ENCODE measurements around the gene OTOP1. TPM values are rescaled to one million over a fixed set of nuclear protein-coding genes. Genes with fewer than 3 reads are reported as not detected.
"Not testable (repeated sequence)": the region's sequence is repeated elsewhere in the genome, so short reads cannot be mapped to it uniquely, and the experiment has no call there.

Gene OTOP1
- total RNA-seq, 1 donor from 2014 or later, result not detected

DNA sequence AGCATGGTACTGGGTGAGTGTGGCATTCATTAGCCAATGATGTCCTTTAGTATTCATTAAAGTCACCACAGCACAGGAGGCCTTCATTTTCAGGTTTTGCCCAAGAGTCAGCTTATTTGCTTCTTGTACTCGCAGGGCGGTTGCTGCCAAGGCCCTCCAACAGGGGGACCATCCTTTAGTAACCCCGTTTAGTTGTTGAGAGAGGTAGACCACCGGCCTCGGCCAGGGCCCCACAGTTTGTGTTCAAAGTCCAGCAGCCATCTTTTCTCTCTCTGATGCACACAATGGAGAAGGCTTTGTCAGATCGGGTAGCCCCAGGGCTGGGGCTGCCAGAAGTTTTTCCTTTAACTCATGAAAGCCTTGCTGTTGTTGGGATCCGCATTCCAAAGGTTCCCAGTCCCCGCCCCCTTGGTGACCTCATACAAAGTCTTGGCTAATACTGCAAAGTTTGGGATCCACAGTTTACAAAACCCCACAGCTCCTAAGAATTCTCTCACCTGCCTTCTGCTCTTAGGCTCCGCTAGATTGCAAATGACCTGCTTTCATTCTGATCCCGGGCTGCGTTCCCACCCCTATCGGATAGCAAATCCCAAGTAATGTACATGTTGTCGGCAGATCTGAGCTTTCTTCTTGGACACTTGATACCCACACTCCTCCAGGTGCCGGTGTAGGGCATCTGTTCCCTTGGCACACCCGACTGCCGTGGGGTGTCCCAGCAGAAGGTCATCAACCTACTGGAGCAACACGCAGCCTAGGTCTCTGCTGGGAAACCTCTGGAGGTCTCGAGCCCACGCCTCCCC, 58.5 kb downstream of the OTOP1 start:
- DNase-seq (ENCODE audit: low spot score); intact Hi-C loops (cut with DNase I); ATAC-seq: not testable (repeated sequence)

DNA sequence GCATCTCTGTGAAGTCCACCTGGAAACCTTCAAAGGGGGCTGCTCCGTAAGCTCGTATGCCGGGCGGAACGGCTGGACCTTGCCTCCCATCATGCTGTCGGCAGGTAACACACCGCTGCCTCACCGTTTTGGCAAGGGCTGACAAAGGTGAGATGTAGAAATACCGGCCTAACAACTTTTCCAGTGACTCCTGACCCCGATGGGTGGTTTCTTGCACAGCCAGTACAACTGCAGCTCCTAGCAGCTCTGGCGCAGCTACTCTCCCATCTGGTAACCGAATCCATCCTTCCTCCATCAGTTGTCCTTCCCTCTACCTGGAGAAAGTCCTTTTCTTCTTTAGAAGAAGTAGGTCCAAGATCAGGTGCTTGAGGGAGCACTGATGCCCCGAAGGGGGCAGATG, 59.7 kb downstream of the OTOP1 start:
- DNase-seq (ENCODE audit: low spot score); intact Hi-C loops (cut with DNase I); ATAC-seq: not testable (repeated sequence)

- ATAC-seq; intact Hi-C loops (cut with DNase I); DNase-seq (ENCODE audit: low spot score): not testable (repeated sequence)
These were observed 60.9 kb downstream of the OTOP1 start for GRCh38 chr4:4165701-4166392.

DNA sequence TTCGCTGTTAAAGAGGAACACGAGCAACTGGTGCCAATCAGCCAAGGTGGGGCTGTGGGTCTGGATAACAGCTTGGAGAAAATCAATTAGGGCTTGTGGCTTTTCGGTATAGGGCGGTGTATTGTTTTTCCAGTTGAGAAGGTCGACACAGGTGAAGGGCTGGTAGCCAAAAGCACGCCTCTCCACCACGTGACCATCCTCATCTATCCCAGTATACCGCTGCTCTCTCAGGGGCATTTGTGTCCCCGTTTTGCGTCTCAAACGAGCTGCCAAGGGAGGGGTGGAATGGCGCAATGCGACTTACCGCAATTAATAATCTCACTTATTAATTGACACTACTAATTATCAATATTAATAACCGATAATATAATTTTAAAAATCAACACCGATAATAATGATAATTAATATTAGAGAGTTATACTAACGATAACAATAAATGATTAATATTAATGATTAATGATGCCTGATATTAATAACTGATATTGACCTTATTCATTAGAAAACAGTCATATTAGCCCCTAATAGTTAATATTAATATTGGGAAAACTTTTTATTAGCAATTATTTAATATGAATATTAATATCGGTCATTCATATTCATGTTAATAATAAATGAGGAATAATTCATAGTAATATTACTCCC, 62.1 kb downstream of the OTOP1 start:
- ATAC-seq; intact Hi-C loops (cut with DNase I); DNase-seq (ENCODE audit: low spot score): not testable (repeated sequence)

DNA sequence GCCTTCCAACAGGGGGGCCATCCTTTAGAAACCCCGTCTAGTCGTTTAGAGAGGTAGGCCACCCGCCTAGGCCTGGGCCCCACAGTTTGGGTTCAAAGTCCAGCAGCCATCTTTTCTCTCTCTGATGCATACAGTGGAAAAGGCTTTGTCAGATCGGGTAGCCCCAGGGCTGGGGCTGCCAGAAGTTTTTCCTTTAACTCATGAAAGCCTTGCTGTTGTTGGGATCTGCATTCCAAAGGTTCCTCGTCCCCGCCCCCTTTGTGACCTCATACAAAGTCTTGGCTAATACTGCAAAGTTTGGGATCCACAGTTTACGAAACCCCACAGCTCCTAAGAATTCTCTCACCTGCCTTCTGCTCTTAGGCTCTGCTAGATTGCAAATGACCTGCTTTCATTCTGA, 64.5 kb downstream of the OTOP1 start:
- intact Hi-C loops (cut with DNase I); DNase-seq (ENCODE audit: low spot score); ATAC-seq: not testable (repeated sequence)

- DNase-seq (ENCODE audit: low spot score); ATAC-seq; intact Hi-C loops (cut with DNase I): not testable (repeated sequence)
These were observed 65.6 kb downstream of the OTOP1 start for GRCh38 chr4:4160956-4161665.

DNA sequence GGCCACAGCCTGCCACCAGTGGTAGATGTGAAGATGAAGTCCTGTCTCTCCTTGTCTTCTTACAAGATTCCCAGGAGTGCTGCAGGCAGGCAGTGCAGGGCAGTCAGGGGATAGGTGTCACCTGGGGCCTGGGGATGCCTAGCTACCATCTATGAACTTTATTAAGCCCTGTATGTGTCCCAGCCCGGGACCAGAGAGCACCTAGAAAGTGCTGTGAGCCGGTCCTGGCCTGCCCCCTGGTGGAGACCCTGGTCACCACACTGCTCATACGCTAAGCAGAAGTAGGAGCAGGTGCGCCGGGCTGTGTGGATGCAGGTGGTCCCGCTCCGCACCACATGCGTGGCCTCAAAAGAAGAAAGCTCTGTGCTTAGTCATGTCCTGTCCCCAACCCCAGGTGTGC, 81.1 kb downstream of the OTOP1 start:
- not testable (repeated sequence) for ATAC-seq

DNA sequence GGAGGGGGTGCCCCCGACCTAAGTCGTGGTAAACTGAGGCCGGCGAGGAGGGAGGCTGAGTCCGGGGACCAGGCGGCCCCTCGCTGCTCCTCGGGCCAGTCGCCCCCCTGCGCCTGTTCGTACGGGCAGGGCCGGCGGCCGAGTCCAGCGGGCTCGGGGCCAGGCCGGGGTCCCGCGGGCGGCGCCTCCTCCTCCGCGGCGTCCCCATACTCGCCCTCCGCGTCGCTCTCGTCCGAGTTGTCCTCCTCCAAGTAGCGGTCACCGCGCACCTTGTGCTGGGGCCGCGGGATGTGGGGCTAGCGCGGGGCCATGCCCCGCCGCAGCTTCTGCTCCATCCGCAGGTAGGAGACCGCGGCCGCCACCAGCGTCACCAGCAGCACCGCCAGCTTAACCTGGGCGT, 83.4 kb downstream of the OTOP1 start:
- DNase-seq (ENCODE audit: low spot score); intact Hi-C loops (cut with DNase I); ATAC-seq: not testable (repeated sequence)

More for the DNA sequence above, 81.1 kb downstream of the OTOP1 start:
- intact Hi-C loops (cut with DNase I); DNase-seq (ENCODE audit: low spot score): not testable (repeated sequence)

DNA sequence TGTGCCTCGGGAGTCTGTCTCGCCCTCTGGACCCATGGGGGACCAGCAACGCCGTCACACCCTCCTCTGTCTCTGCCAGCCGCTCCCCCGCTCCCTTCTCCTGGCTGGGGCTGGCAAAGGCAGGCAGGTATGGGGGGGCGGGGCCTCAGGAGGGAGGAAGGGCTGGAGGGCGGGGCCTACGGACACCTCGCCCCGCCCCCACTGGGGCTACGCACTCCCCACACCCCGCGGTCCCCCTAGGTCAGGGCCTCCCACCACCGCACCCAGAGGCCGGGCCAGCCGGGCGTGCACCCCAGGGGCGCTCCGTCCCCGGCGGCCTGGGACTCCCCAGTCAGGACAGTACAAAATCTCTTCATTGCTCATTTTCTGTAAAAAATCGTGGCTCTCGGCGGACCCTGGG, 84.0 kb downstream of the OTOP1 start:
- intact Hi-C loops (cut with DNase I); ATAC-seq; DNase-seq (ENCODE audit: low spot score): not testable (repeated sequence)

GRCh38 chr4:4141186-4141585, 85.5 kb downstream of the OTOP1 start:
- intact Hi-C loops (cut with DNase I); DNase-seq (ENCODE audit: low spot score); ATAC-seq: not testable (repeated sequence)

Other genes starting within 250 kb of the OTOP1 start
- 21.1 TPM for gene TMEM128, start 21.3 kb upstream of the OTOP1 start, total RNA-seq
- gene LYAR, start 63.2 kb upstream of the OTOP1 start, total RNA-seq, result 12.7 TPM
- gene ZBTB49, start 63.3 kb upstream of the OTOP1 start, total RNA-seq, result 12.3 TPM
- gene NSG1, start 160.2 kb upstream of the OTOP1 start, total RNA-seq, result 12.2 TPM

Data from sciatic nerve (tissue), 2 donors.